ENCODE data around the gene RBM4. TPM values are rescaled to one million over a fixed set of nuclear protein-coding genes. Genes with fewer than 3 reads are reported as not detected.
"Not testable (repeated sequence)": the region's sequence is repeated elsewhere in the genome, so short reads cannot be mapped to it uniquely, and the experiment has no call there.

RBM4 gene
- total and polyA plus RNA-seq, 5 experiments from 2014 or later = 213 to 283 (median 250) TPM

- no peak for ATAC-seq
- peaks cover 29 to 65% (median 63%) of the 10 kb centered on the region in 4 donors for H3K4me1 Mint-ChIP-seq
- peaks cover 21 to 52% (median 32%) of the 10 kb centered on the region in 3 donors for H3K36me3 Mint-ChIP-seq
- peak overlapping the region; percentile 89 to 99 (median 97) for H3K27ac Mint-ChIP-seq
- no peaks in the 10 kb centered on the region for H3K9me3 Mint-ChIP-seq
- POLR2A ChIA-PET = interaction anchor here (0.6 to 7.0 kb wide), 28 partner anchors 11 to 1385 kb away, joined by 3 to 198 read pairs (median 4); partner anchors contain the start of genes ACTN3, BBS1, CCDC87 and CCS
- H3K4me3 Mint-ChIP-seq = peak overlapping the region; percentile 89 to 99 (median 95)
- no peak for DNase-seq
- H3K27me3 Mint-ChIP-seq = no peaks in the 10 kb centered on the region
Measured at GRCh38 chr11:66637557-66638176, 836 bp upstream of the RBM4 start.

- Mint-ChIP-seq H3K27me3 (no peaks in the 10 kb centered on the region), H3K36me3 (peaks cover 27 to 66% (median 44%) of the 10 kb centered on the region in 3 donors), H3K9me3 (no peaks in the 10 kb centered on the region), H3K27ac (peak overlapping the region; percentile 89 to 99 (median 97)), H3K4me1 (peaks cover 41 to 80% (median 75%) of the 10 kb centered on the region in 4 donors), H3K4me3 (peak overlapping the region; percentile 89 to 99 (median 95))
- POLR2A ChIA-PET = interaction anchor here (0.7 to 7.0 kb wide), 20 partner anchors 9 to 762 kb away, joined by 3 to 198 read pairs (median 4); partner anchors contain the start of genes ACTN3, CCDC87, CCS and CD248
- ATAC-seq = peak; percentile 13 to 24
- DNase-seq = peak in 8 of 10 donors; percentile 15 to 68 (median 42)
Measured at GRCh38 chr11:66639066-66639813, 737 bp downstream of the RBM4 start.

DNA sequence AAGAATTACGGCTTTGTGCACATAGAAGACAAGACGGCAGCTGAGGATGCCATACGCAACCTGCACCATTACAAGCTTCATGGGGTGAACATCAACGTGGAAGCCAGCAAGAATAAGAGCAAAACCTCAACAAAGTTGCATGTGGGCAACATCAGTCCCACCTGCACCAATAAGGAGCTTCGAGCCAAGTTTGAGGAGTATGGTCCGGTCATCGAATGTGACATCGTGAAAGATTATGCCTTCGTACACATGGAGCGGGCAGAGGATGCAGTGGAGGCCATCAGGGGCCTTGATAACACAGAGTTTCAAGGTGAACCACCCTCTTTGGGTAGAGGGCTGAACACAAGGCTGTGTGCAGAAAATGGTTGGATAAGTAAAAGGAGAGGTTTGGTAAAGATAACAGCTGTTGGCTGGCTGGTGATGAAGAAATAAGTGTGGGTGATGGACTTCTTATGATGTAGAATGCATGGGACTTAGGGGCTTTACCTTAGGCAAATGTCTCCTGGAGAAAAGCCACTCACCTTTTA lies 1.4 kb downstream of the RBM4 start:
- H3K36me3 Mint-ChIP-seq = peaks cover 34 to 66% (median 47%) of the 10 kb centered on the region in 3 donors
- peak overlapping the region; percentile 89 to 99 (median 97) for H3K27ac Mint-ChIP-seq
- peak overlapping the region; percentile 89 to 99 (median 95) for H3K4me3 Mint-ChIP-seq
- not testable (repeated sequence) for DNase-seq, H3K27me3 Mint-ChIP-seq, H3K9me3 Mint-ChIP-seq, ATAC-seq
- POLR2A ChIA-PET = interaction anchor here (1.0 to 7.0 kb wide), 12 partner anchors 8 to 322 kb away, joined by 3 to 198 read pairs (median 22); partner anchors contain the start of genes ACTN3, CCDC87, CCS and CD248
- peaks cover 42 to 80% (median 76%) of the 10 kb centered on the region in 4 donors for H3K4me1 Mint-ChIP-seq

- Mint-ChIP-seq H3K4me3 (peak overlapping the region; percentile 89 to 99 (median 95)), H3K27ac (peak overlapping the region in 9 of 10 donors; percentile 3 to 94 (median 71)), H3K4me1 (peaks cover 60 to 92% (median 88%) of the 10 kb centered on the region in 4 donors), H3K27me3 (no peaks in the 10 kb centered on the region), H3K36me3 (peaks cover 45 to 86% (median 57%) of the 10 kb centered on the region in 3 donors), H3K9me3 (no peaks in the 10 kb centered on the region)
- no peak for ATAC-seq
- no peak for DNase-seq
- POLR2A ChIA-PET = interaction anchor here (0.7 to 5.8 kb wide), 5 partner anchors 9 to 48 kb away, joined by 3 to 52 read pairs (median 38); partner anchors contain the start of genes CCDC87, CCS, RBM14 and RBM4B
Measured at GRCh38 chr11:66641834-66642233, 3.3 kb downstream of the RBM4 start.

DNA sequence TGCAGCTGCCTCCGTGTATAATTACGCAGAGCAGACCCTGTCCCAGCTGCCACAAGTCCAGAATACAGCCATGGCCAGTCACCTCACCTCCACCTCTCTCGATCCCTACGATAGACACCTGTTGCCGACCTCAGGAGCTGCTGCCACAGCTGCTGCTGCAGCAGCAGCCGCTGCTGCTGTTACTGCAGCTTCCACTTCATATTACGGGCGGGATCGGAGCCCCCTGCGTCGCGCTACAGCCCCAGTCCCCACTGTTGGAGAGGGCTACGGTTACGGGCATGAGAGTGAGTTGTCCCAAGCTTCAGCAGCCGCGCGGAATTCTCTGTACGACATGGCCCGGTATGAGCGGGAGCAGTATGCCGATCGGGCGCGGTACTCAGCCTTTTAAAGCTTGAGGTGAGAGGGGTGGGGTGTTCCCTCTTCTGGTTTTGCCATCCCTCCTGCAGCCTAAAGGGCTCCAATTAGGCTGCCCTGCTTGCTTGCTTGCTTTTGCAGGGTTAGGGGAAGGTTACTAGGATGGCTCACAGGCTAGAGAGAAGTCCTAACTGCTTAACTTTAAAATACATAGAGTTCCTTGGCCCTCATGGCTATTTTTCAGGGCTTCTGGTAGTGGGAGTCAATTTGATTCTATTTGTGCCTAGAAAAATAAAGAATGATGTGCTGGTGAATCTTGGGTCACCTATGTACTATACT lies 5.4 kb downstream of the RBM4 start:
- Mint-ChIP-seq H3K36me3 (peaks cover 53 to 98% (median 67%) of the 10 kb centered on the region in 3 donors), H3K9me3 (no peaks in the 10 kb centered on the region), H3K27me3 (no peaks in the 10 kb centered on the region), H3K4me1 (peaks cover 61 to 93% (median 90%) of the 10 kb centered on the region in 4 donors), H3K27ac (peak overlapping the region; percentile 7 to 89 (median 71)), H3K4me3 (peak overlapping the region; percentile 89 to 99 (median 95))
- no peak for DNase-seq
- no peak for ATAC-seq
- POLR2A ChIA-PET = interaction anchor here (0.7 to 5.5 kb wide), 8 partner anchors 9 to 356 kb away, joined by 3 to 28 read pairs (median 3); partner anchors contain the start of genes RBM14 and RBM4B

- H3K27ac Mint-ChIP-seq = peak overlapping the region in 5 of 10 donors; percentile 21 to 82 (median 76)
- H3K27me3 Mint-ChIP-seq = no peaks in the 10 kb centered on the region
- peak overlapping the region in 9 of 10 donors; percentile 3 to 98 (median 89) for H3K4me3 Mint-ChIP-seq
- H3K4me1 Mint-ChIP-seq = peaks cover 48 to 92% (median 85%) of the 10 kb centered on the region in 4 donors
- peaks cover 41 to 97% (median 60%) of the 10 kb centered on the region in 3 donors for H3K36me3 Mint-ChIP-seq
- ATAC-seq (no peak), DNase-seq (no peak)
- POLR2A ChIA-PET = interaction anchor here (1.1 to 5.5 kb wide), 5 partner anchors 8 to 30 kb away, joined by 3 to 32 read pairs (median 4); partner anchors contain the start of genes RBM14, RBM4 and RBM4B
- no peaks in the 10 kb centered on the region for H3K9me3 Mint-ChIP-seq
Measured at GRCh38 chr11:66646828-66647227, 8.3 kb downstream of the RBM4 start.

GRCh38 chr11:66649903-66650302 lies 11.4 kb downstream of the RBM4 start:
- H3K9me3 Mint-ChIP-seq = no peaks in the 10 kb centered on the region
- no peaks in the 10 kb centered on the region for H3K27me3 Mint-ChIP-seq
- DNase-seq = no peak
- H3K4me1 Mint-ChIP-seq = peaks cover 30 to 78% (median 69%) of the 10 kb centered on the region in 4 donors
- H3K4me3 Mint-ChIP-seq = peak overlapping the region in 3 of 10 donors; percentile 15 to 36 (median 30)
- H3K36me3 Mint-ChIP-seq = peaks cover 19 to 89% (median 40%) of the 10 kb centered on the region in 3 donors
- ATAC-seq = no peak
- peak overlapping the region in 3 of 10 donors; percentile 48 to 78 (median 73) for H3K27ac Mint-ChIP-seq
- POLR2A ChIA-PET = interaction anchor here (0.9 to 5.5 kb wide), 4 partner anchors 8 to 27 kb away, joined by 3 to 32 read pairs (median 6); partner anchors contain the start of genes RBM4 and RBM4B

- DNase-seq (no peak), ATAC-seq (no peak)
- Mint-ChIP-seq H3K27me3 (no peaks in the 10 kb centered on the region), H3K4me3 (peak overlapping the region in 1 of 10 donors; percentile 15), H3K36me3 (peaks cover 13 to 87% (median 32%) of the 10 kb centered on the region in 3 donors), H3K9me3 (no peaks in the 10 kb centered on the region), H3K4me1 (peaks cover 23 to 70% (median 63%) of the 10 kb centered on the region in 4 donors), H3K27ac (peak overlapping the region in 5 of 10 donors; percentile 5 to 66 (median 30))
- POLR2A ChIA-PET = interaction anchor here (0.7 to 5.5 kb wide), 3 partner anchors 9 to 871 kb away, joined by 3 to 32 read pairs (median 4); partner anchors contain the start of gene RBM4
Measured at GRCh38 chr11:66651016-66651415, 12.5 kb downstream of the RBM4 start.

DNA sequence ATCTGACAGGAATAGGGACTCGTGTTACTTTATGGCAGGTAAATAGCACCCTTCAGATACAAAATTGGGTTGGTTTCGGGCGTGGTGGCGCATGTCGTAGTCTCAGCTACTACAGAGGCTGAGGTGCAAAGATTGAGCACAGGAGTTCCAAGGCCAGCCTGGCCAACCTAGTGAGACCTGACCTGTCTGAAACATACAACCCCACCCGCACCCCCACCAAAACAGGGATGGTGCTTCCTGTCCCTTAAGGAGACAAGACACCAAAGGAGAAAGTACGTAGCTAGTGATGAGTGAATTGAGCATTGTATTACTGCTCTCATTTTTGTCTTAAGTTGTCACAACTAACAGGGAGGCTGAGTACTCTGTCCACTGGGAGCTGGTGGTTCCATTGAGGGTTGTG lies 14.1 kb downstream of the RBM4 start:
- H3K27ac Mint-ChIP-seq = peak overlapping the region in 9 of 10 donors; percentile 6 to 76 (median 59)
- H3K27me3 Mint-ChIP-seq = no peaks in the 10 kb centered on the region
- H3K4me1 Mint-ChIP-seq = peaks cover 9 to 57% (median 47%) of the 10 kb centered on the region in 4 donors
- H3K36me3 Mint-ChIP-seq = peaks cover 1 to 77% (median 22%) of the 10 kb centered on the region in 3 donors
- peak; percentile 10 to 11 for ATAC-seq
- POLR2A ChIA-PET = interaction anchor here (0.8 to 1.5 kb wide), 4 partner anchors 9 to 19 kb away, joined by 3 read pairs; no protein-coding TSS in a partner anchor
- DNase-seq = no peak
- peak overlapping the region in 3 of 10 donors; percentile 8 to 58 (median 15) for H3K4me3 Mint-ChIP-seq
- H3K9me3 Mint-ChIP-seq = no peaks in the 10 kb centered on the region

- Mint-ChIP-seq H3K36me3 (peaks cover 0 to 79% (median 20%) of the 10 kb centered on the region in 3 donors), H3K9me3 (no peaks in the 10 kb centered on the region), H3K4me1 (peaks cover 9 to 55% (median 45%) of the 10 kb centered on the region in 4 donors), H3K27me3 (no peaks in the 10 kb centered on the region), H3K27ac (peak overlapping the region; percentile 6 to 76 (median 58)), H3K4me3 (no peak overlapping the region)
- no peak for ATAC-seq
- DNase-seq = no peak
- POLR2A ChIA-PET = interaction anchor here (0.8 to 1.6 kb wide), 5 partner anchors 9 to 190 kb away, joined by 3 to 5 read pairs (median 3); partner anchors contain the start of genes RBM4B and RCE1
Measured at GRCh38 chr11:66653123-66653522, 14.6 kb downstream of the RBM4 start.

- POLR2A ChIA-PET = interaction anchor here (0.6 to 1.4 kb wide), 7 partner anchors 10 to 1172 kb away, joined by 3 to 9 read pairs (median 4); no protein-coding TSS in a partner anchor
- Mint-ChIP-seq H3K27ac (peak overlapping the region; percentile 26 to 77 (median 51)), H3K36me3 (peaks cover 0 to 78% (median 2%) of the 10 kb centered on the region in 3 donors), H3K4me3 (peak overlapping the region in 2 of 10 donors; percentile 4 to 7), H3K4me1 (peaks cover 7 to 39% (median 26%) of the 10 kb centered on the region in 4 donors), H3K27me3 (no peaks in the 10 kb centered on the region), H3K9me3 (no peaks in the 10 kb centered on the region)
- ATAC-seq (no peak), DNase-seq (no peak)
Measured at GRCh38 chr11:66659763-66660162, 21.3 kb downstream of the RBM4 start.
